ENCODE measurements around the gene ARID3B.

The ARID3B gene

DNA sequence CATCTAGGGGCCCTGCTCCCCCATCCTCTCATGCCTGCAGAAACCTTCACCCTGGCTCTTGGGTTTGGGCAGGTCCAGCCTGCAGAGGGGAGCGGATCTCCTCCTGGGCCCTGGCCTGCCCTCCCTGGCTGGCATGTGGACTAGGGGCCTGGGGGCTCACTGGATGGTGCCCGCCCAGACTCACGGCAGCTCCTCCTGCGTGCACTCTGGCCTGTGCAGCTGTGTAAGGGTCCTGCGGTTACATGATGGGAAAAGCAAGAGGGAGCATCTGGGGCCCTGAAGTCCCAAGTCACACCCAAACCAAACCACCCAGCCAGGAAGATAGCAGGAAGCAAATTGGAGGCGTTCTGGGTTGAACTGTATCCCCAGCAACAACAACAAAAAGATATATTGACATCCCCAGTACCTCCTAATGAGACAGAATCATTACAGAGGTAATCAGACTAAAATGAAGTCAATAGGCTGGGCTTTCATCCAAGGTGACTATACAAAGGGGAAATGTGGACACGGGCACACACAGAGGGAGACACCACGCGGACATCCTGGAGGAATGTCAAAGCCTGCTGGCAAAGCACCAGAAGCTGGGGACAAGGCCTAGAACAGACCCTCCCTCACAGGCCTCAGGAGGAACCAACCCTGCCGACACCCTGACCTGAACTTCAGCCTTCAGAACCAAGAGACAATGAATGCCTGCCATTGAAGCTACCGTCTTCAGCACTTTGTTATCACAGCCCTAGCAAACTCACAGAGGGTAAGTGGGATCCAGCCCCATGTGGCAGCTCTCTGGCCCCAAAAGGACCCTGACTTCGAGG is 64.2 kb downstream of the ARID3B start:
- no peak for DNase-seq (ENCODE audit: low spot score)

DNA sequence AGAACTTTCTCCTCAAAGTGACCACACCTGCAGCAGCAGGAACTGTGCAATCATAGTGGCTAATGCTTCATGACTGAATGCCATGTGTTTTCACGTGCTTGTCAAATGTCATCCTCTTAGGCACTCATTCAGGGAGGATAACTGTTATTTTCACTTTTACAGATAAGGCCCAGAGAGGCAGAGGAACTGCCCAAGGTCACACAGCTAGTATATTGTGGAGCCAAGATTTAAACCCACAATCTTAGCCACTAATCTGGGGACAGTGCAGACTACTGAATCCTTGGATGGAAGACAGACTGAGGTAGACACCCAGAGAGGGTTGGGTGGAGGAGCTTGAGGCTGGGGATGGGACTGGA is 64.8 kb downstream of the ARID3B start:
- no peak for DNase-seq (ENCODE audit: low spot score)

- no peak for DNase-seq (ENCODE audit: low spot score)
These were observed 67.8 kb downstream of the ARID3B start for GRCh38 chr15:74608786-74609185.

- no peak for DNase-seq (ENCODE audit: low spot score)
These were observed 68.9 kb downstream of the ARID3B start for GRCh38 chr15:74609938-74610301.

- DNase-seq (ENCODE audit: low spot score): no peak
These were observed 69.4 kb downstream of the ARID3B start for GRCh38 chr15:74610302-74610951.

DNA sequence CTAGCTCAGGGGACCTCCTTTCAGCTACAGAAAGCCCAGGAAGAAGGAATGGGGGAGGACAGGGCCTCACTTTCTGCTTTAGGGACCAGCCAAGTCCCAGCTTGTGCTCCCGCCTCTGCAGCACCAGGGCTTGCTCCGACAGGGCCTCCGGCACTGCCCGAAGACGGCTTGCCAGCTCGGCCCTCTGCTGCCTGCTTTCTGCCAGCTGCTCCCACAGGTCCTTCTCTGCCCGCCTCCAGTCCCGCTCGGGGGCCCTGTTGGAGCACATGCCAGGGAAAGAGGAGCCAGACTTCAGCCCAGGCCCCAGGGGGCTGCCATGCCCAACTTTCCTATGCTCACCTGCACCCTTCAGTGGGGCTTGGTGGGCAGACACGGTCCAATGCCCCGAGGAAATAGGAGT is 70.3 kb downstream of the ARID3B start:
- no peak for DNase-seq (ENCODE audit: low spot score)

GRCh38 chr15:74611834-74612233 is 70.8 kb downstream of the ARID3B start:
- DNase-seq (ENCODE audit: low spot score): no peak

DNA sequence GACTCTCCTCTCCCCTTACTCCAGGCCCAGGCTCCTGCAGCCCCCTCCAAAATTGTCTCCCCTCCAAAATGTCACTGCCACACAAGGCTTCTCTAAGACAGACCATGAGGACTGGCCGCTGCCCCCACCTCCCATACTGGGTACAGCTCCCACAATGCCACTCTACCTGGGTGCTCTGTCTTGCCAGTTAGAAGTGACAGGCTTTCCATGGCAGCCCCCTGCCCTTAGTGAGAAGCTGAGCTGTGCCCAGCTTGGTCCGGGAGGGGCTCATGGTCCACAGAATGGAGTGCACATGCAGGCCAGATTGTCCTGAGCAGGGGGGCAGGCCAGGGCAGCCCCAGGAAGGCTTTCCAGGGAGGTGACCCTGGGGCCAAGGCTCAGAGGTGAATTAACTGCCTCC is 71.7 kb downstream of the ARID3B start:
- no peak for DNase-seq (ENCODE audit: low spot score)

GRCh38 chr15:74613089-74613952 is 72.3 kb downstream of the ARID3B start:
- peak; percentile 47 for DNase-seq (ENCODE audit: low spot score)

- peak; percentile 95 for DNase-seq (ENCODE audit: low spot score)
These were observed 73.1 kb downstream of the ARID3B start for GRCh38 chr15:74613953-74614743.

- DNase-seq (ENCODE audit: low spot score): peak; percentile 76
These were observed 73.9 kb downstream of the ARID3B start for GRCh38 chr15:74614744-74615507.

DNA sequence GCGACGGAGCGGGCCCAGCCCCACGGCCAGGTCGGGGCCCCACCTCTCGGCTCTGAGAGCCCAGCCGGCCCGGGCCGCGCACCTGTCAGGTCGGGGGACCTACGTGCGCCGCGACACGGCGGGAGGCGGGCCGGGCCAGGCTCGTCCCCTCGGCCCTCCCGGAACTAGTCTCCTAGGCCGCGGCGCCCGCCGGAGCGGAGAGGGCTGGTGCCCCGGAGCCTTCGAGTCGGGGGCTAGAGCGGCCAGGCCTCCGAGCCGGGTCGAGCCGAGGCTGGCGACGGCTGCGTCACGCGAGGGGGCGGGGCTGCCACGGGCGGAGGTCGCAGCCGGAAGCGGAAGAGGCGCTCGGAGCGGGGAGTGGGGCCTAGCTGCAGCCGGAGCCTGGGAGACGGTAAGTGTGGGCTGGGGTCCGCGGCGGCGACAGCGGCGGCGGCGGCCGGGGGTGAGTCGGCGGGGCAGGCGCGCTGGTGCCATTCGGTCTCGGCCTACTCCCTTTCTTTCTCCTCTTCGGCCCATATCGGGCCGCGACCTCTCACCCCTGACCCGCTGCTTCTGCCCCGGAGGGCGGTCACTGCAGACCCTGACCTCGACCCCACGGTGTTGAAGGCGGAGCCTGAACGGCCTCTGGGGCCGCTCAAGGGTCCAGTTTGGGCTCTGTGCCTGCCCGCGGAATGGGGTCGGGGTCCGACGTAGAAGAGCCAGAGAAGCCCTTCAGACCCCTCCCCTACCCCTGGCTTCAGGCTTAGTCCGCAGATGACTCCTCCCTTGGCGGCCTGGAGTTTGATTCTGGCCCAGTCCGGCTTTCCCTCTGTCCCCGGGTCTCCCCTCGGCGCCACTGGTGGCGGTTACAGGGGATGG is 74.7 kb downstream of the ARID3B start, which contains the start of gene CLK3:
TSS of gene CLK3 (plus strand) at position 329 of the 858 bp plus-strand sequence. CDS start 3,361 bp downstream, outside the sequence.
- peak; percentile 98 for DNase-seq (ENCODE audit: low spot score)

- peak; percentile 85 for DNase-seq (ENCODE audit: low spot score)
These were observed 75.4 kb downstream of the ARID3B start for GRCh38 chr15:74616366-74616939.

DNA sequence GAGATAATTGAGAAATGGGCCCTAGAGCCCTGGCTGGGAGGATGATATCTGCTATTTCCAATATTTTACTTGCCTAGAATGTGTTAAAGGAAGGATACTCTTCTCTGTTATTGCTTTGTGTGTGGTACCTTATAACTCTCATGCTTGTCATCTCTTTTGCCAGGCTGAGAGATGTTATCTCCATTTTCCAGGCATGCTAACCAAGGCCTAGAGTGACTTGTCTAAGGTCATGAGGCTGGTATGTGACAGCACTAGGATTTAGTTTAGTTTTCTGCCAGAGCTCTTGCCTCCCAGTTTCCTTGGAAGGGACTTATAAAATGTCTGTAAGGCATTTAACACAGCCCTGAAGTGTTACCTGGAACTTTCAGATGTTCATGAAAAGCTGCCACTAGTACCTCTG is 76.0 kb downstream of the ARID3B start:
- DNase-seq (ENCODE audit: low spot score): no peak

DNA sequence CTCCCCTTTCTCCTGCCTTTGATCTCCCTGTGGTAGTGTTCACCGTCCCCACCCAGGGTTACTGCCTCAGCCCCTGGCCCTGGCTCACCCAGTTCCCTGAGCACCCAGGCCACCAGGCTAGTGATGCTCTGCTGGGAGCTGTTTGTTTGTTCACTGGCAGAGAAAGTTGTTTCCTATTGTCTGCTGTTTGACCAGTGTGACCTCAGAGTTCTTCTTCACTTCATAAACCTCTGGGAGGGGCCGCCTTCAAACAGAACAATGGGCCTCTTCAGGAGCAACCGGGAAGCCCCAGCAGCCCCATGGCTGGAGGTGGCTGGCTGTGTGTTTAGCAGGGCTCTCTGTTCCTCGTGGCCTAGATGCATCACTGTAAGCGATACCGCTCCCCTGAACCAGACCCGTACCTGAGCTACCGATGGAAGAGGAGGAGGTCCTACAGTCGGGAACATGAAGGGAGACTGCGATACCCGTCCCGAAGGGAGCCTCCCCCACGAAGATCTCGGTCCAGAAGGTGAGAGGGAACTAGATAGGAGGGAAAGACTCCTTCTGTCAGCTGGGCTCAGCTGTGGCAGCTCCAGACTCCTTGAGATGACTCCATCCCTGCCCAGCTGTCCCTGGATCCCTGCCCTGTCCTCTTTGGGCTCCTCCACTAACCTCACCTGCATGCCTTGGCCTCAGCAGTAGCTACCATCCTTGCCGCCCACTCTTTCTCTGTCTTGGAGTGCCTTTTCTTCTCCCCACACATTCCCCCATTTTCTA is 78.0 kb downstream of the ARID3B start:
- DNase-seq (ENCODE audit: low spot score): no peak

DNA sequence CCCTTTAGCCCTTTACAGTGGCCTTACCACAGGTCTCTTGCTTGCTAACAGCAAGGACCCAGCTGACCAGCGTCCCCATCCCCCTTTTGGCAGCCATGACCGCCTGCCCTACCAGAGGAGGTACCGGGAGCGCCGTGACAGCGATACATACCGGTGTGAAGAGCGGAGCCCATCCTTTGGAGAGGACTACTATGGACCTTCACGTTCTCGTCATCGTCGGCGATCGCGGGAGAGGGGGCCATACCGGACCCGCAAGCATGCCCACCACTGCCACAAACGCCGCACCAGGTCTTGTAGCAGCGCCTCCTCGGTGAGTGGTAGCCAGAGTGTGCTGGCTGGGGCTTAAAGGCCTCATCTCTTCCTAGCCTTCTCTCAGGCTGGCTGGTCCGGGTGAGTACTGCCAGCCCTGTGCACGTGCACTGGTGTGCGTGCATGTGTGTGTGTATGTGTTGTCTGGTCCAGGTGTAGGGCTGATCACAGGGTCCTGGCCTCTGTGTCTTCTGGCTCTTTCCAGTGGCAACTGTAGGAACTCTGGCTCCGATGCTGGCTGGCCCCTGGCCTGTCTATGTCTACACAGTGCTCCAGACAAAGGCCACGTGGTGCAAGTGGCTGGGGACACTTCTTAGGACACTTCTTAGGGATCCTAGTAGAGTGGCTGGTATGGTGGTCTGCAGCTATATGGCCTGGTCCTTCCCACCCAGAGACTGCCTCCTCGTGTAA is 79.1 kb downstream of the ARID3B start:
- no peak for DNase-seq (ENCODE audit: low spot score)

DNA sequence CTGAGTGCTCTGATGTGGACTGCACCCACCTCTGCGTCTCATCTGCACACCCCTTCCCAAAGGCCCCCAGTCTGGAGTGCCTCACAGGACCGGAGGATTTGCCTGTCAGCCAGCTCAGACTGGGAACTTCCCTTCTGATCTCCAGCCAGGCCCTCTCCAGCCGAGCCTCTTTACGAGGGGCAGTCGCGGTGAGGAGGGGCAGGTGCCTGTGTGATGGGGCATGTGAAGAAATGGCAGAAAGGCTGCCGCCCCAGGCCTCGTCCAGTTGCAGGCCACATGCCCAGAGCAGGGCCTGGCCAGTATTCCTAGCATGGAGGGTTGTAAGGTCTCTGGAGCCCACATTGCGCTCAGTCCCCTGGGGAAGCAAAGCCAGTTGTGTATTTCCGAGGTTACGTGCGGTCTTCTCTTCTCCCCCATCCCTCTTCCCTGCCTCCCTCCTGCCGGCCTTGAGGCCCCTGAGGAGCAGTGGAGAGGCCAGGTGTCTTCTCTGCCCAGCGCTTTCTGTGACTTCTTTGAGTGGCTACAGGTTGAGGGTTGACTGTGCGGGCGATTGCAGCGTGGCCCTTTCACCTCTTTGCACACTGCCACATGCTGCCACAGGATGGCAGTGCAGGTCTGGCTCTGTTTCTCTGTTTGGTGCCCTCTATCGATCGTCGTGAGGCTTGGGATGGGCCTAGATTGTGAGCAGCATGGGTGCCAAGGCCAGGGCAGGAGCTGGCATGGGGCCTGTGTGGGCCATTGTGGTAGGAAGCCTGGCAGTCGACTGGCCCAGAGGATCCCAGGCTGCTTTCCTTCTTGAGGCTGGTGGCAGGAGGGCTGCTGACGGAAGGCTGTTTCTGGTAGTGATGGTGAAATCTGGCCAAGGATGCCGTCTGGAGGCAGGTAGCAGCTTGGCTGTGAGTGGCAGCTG is 79.9 kb downstream of the ARID3B start:
- peak; percentile 87 for DNase-seq (ENCODE audit: low spot score)

Data from hepatic stellate cell (primary cell).